ENCODE data around the gene MMP14. TPM values are rescaled to one million over a fixed set of nuclear protein-coding genes. Genes with fewer than 3 reads are reported as not detected.

Gene MMP14
- total and polyA plus RNA-seq, 2 of the 13 experiments (the other 11 are each of a cell fraction or from before 2014, with no cell fraction given): 5.2 to 9.8 TPM

- TF ChIP-seq, protein P1, sequence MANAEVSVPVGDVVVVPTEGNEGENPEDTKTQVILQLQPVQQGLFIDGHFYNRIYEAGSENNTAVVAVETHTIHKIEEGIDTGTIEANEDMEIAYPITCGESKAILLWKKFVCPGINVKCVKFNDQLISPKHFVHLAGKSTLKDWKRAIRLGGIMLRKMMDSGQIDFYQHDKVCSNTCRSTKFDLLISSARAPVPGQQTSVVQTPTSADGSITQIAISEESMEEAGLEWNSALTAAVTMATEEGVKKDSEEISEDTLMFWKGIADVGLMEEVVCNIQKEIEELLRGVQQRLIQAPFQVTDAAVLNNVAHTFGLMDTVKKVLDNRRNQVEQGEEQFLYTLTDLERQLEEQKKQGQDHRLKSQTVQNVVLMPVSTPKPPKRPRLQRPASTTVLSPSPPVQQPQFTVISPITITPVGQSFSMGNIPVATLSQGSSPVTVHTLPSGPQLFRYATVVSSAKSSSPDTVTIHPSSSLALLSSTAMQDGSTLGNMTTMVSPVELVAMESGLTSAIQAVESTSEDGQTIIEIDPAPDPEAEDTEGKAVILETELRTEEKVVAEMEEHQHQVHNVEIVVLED (CRISPR knock-in tag; IDR thresholded peaks at IDR 0.05; ENCODE audit: borderline replicate concordance): no peak
- no peak for TF ChIP-seq ZNF124 (CRISPR knock-in tag; IDR thresholded peaks at IDR 0.05)
- TF ChIP-seq CSRNP1 (CRISPR knock-in tag; IDR thresholded peaks at IDR 0.05): 0 out of 2 replicates have a peak, but pooled peaks have one; percentile 44
- TF ChIP-seq NFAT5 (CRISPR knock-in tag; IDR thresholded peaks at IDR 0.05): no peak
- TF ChIP-seq HOXD1 (CRISPR knock-in tag; IDR thresholded peaks at IDR 0.05): no peak
- no peak for TF ChIP-seq ZNF335 (CRISPR knock-in tag; IDR thresholded peaks at IDR 0.05)
- no peak for TF ChIP-seq MED13 (CRISPR knock-in tag; IDR thresholded peaks at IDR 0.05)
- peak; percentile 99 for TF ChIP-seq ZEB1 (IDR thresholded peaks at IDR 0.05; ENCODE audit: insufficient replicate concordance, low read depth)
- peak in 1 of 2 experiments; percentile 21; a peak in 1 of 4 replicates for TF ChIP-seq KLF16 (CRISPR knock-in tag; IDR thresholded peaks at IDR 0.05)
- TF ChIP-seq SMAD3 (CRISPR knock-in tag; IDR thresholded peaks at IDR 0.05): 0 out of 2 replicates have a peak, but pooled peaks have one; percentile 17
- TF ChIP-seq PCBP1 (IDR thresholded peaks at IDR 0.05; ENCODE audit: borderline replicate concordance, low read depth, low read length): no peak
- TF ChIP-seq RAD21 (CRISPR knock-in tag; IDR thresholded peaks at IDR 0.05): no peak
- TF ChIP-seq KDM2A (CRISPR knock-in tag; IDR thresholded peaks at IDR 0.05; ENCODE audit: borderline replicate concordance, low read depth): peak; percentile 48; the same call in 1 of the 2 replicates
- TF ChIP-seq, protein P2, sequence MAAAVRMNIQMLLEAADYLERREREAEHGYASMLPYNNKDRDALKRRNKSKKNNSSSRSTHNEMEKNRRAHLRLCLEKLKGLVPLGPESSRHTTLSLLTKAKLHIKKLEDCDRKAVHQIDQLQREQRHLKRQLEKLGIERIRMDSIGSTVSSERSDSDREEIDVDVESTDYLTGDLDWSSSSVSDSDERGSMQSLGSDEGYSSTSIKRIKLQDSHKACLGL (CRISPR knock-in tag; IDR thresholded peaks at IDR 0.05): no peak; the same call in 1 of the 2 replicates
- no peak for TF ChIP-seq RBAK (CRISPR knock-in tag; IDR thresholded peaks at IDR 0.05)
- no peak for TF ChIP-seq ZNF256 (CRISPR knock-in tag; conservative IDR thresholded peaks at IDR 0.05)
- TF ChIP-seq ZNF775 (CRISPR knock-in tag; IDR thresholded peaks at IDR 0.05; ENCODE audit: borderline replicate concordance): no peak
- no peak for TF ChIP-seq GLI4 (CRISPR knock-in tag; IDR thresholded peaks at IDR 0.05; ENCODE audit: borderline replicate concordance)
- peak; percentile 70 for TF ChIP-seq SAP130 (CRISPR knock-in tag; IDR thresholded peaks at IDR 0.05; ENCODE audit: low read depth)
- TF ChIP-seq ARID2 (CRISPR knock-in tag; IDR thresholded peaks at IDR 0.05; ENCODE audit: borderline replicate concordance): no peak
- no peak for TF ChIP-seq SPEN (CRISPR knock-in tag; IDR thresholded peaks at IDR 0.05; ENCODE audit: low read depth)
Measured at GRCh38 chr14:22819151-22819988, 17.0 kb upstream of the MMP14 start (continued).
